ENCODE measurements around the gene PCSK4. TPM values are rescaled to one million over a fixed set of nuclear protein-coding genes. Genes with fewer than 3 reads are reported as not detected.

PCSK4 gene
- total RNA-seq, 1 experiment from 2014 or later = 0.34 TPM

Other genes with a start within 250 kb of the PCSK4 start
- gene ATP5F1D, start 248.6 kb downstream of the PCSK4 start, total RNA-seq (2014; rRNA removed; shearing (Covaris generic)) = 42.4 and 68.8 TPM in 2 replicates
- gene MIDN, start 241.8 kb downstream of the PCSK4 start, total RNA-seq (2014; rRNA removed; shearing (Covaris generic)) = 3.7 and 7.2 TPM in 2 replicates
- 314 and 318 TPM in 2 replicates for gene CIRBP, start 221.0 kb downstream of the PCSK4 start, total RNA-seq (2014; rRNA removed; shearing (Covaris generic))
- 32.2 and 40.6 TPM in 2 replicates for gene FAM174C, start 214.8 kb downstream of the PCSK4 start, total RNA-seq (2014; rRNA removed; shearing (Covaris generic))
- gene EFNA2, start 204.5 kb downstream of the PCSK4 start, total RNA-seq (2014; rRNA removed; shearing (Covaris generic)) = not detected in 2 replicates
- gene NDUFS7, start 106.4 kb downstream of the PCSK4 start, total RNA-seq (2014; rRNA removed; shearing (Covaris generic)) = 83.4 and 112 TPM in 2 replicates
- 28.6 and 35.8 TPM in 2 replicates for gene GAMT, start 88.8 kb downstream of the PCSK4 start, total RNA-seq (2014; rRNA removed; shearing (Covaris generic))
- gene DAZAP1, start 82.8 kb downstream of the PCSK4 start, total RNA-seq (2014; rRNA removed; shearing (Covaris generic)) = 92.9 and 131 TPM in 2 replicates
- gene RPS15, start 52.0 kb downstream of the PCSK4 start, total RNA-seq (2014; rRNA removed; shearing (Covaris generic)) = 1,442 and 2,183 TPM in 2 replicates
- gene APC2, start 40.2 kb downstream of the PCSK4 start, total RNA-seq (2014; rRNA removed; shearing (Covaris generic)) = 0.25 TPM in 1 of 2 replicates, not detected in the other
- 29.3 and 34.2 TPM in 2 replicates for gene C19orf25, start 11.1 kb downstream of the PCSK4 start, total RNA-seq (2014; rRNA removed; shearing (Covaris generic))
- 0.92 TPM in 1 of 2 replicates, not detected in the other for gene REEP6, start 831 bp upstream of the PCSK4 start, total RNA-seq (2014; rRNA removed; shearing (Covaris generic))
- gene ADAMTSL5, start 22.7 kb upstream of the PCSK4 start, total RNA-seq (2014; rRNA removed; shearing (Covaris generic)) = 2.6 and 4.0 TPM in 2 replicates
- not detected in 2 replicates for gene PLK5, start 33.7 kb upstream of the PCSK4 start, total RNA-seq (2014; rRNA removed; shearing (Covaris generic))
- 109 and 116 TPM in 2 replicates for gene MEX3D, start 78.0 kb upstream of the PCSK4 start, total RNA-seq (2014; rRNA removed; shearing (Covaris generic))
- 128 and 130 TPM in 2 replicates for gene MBD3, start 102.5 kb upstream of the PCSK4 start, total RNA-seq (2014; rRNA removed; shearing (Covaris generic))
- gene UQCR11, start 115.1 kb upstream of the PCSK4 start, total RNA-seq (2014; rRNA removed; shearing (Covaris generic)) = 60.1 and 83.4 TPM in 2 replicates
- gene TCF3, start 162.3 kb upstream of the PCSK4 start, total RNA-seq (2014; rRNA removed; shearing (Covaris generic)) = 128 and 245 TPM in 2 replicates

Data from SJSA1 (cell line).